OCI-LY1 (cell line): ENCODE measurements around the gene SLC2A9.

Experiments
- H2AFZ ChIP-seq: fragments of 200-600 bp; sonication (generic), shearing (Covaris generic); 2 replicates; pipeline ENCODE4 v1.6.0; 2014; ENCODE audit warnings: antibody characterized with exemption, mild to moderate bottlenecking, low read length
- H3F3A ChIP-seq: fragments of 200-600 bp; sonication (generic), shearing (Covaris generic); 2 replicates; pipeline ENCODE4 v1.6.0; 2014; ENCODE audit warnings: mild to moderate bottlenecking, antibody characterized with exemption, low read length, moderate library complexity; ENCODE audit not compliant: insufficient read depth
- H3K27ac ChIP-seq: fragments of 200-600 bp; sonication (generic); 2 replicates; pipeline ENCODE4 v1.5.1; 2014; ENCODE audit warnings: low read length, mixed run types, mild to moderate bottlenecking, low read depth; ENCODE audit not compliant: poor library complexity, severe bottlenecking
- H3K27me3 ChIP-seq: fragments of 200-600 bp; sonication (generic); 2 replicates; pipeline ENCODE4 v1.6.0; 2014; ENCODE audit warnings: antibody characterized with exemption, mild to moderate bottlenecking, low read length, moderate library complexity; ENCODE audit not compliant: insufficient read depth
- H3K36me3 ChIP-seq: fragments of 200-600 bp; sonication (generic); 2 replicates; pipeline ENCODE4 v1.6.1; 2014; ENCODE audit warnings: mild to moderate bottlenecking, antibody characterized with exemption, low read length, moderate library complexity, mixed read lengths; ENCODE audit not compliant: insufficient read depth
- H3K4me1 ChIP-seq: fragments of 200-600 bp; sonication (generic); 2 replicates; pipeline ENCODE4 v1.5.1; 2014; ENCODE audit warnings: mild to moderate bottlenecking, low read length, moderate library complexity; ENCODE audit not compliant: insufficient read depth, severe bottlenecking
- H3K4me2 ChIP-seq: fragments of 200-600 bp; sonication (generic), shearing (Covaris generic); 2 replicates; pipeline ENCODE4 v1.6.1; 2014; ENCODE audit warnings: low read length
- H3K4me3 ChIP-seq: fragments of 200-600 bp; sonication (generic); 2 replicates; pipeline ENCODE4 v1.5.1; 2014; ENCODE audit warnings: low read length, low read depth, mild to moderate bottlenecking, mixed read lengths; ENCODE audit not compliant: poor library complexity, severe bottlenecking
- H3K79me2 ChIP-seq: fragments of 200-600 bp; shearing (Covaris generic); 2 replicates; pipeline ENCODE4 v1.6.1; 2016; ENCODE audit warnings: mixed run types, low read length, mixed read lengths; ENCODE audit not compliant: insufficient read depth
- H3K9ac ChIP-seq: fragments of 200-600 bp; sonication (generic), shearing (Covaris generic); 2 replicates; pipeline ENCODE4 v1.6.1; 2014; ENCODE audit warnings: mild to moderate bottlenecking, low read length, mixed read lengths
- H3K9me2 ChIP-seq: fragments of 200-600 bp; sonication (generic), shearing (Covaris generic); 2 replicates; pipeline ENCODE4 v1.6.1; 2014; ENCODE audit warnings: low read depth, mild to moderate bottlenecking, low read length, mixed read lengths
- H3K9me3 ChIP-seq: fragments of 200-600 bp; shearing (Covaris generic); 2 replicates; pipeline ENCODE4 v1.6.1; 2014; ENCODE audit warnings: low read length, mixed read lengths
- H4K20me1 ChIP-seq: fragments of 200-600 bp; sonication (generic), shearing (Covaris generic); 2 replicates; pipeline ENCODE4 v1.6.0; 2016; ENCODE audit warnings: mild to moderate bottlenecking, low read length; ENCODE audit not compliant: insufficient read depth
- EZH2 ChIP-seq: fragments of 200-600 bp; sonication (generic), shearing (Covaris generic); IDR thresholded peaks from 2 replicates; pipeline ENCODE4 v1.8.0; 2017; ENCODE audit warnings: borderline replicate concordance, mixed run types, mild to moderate bottlenecking, antibody characterized with exemption, low read length, moderate library complexity, mixed read lengths
- TF ChIP-seq, protein P1 (sequence below): fragments of 200-600 bp; sonication (generic), shearing (Covaris generic); IDR thresholded peaks from 2 replicates; pipeline ENCODE4 v1.5.1; 2017; ENCODE audit warnings: mild to moderate bottlenecking, antibody characterized with exemption, low read length, moderate library complexity, mixed read lengths

The SLC2A9 gene

DNA sequence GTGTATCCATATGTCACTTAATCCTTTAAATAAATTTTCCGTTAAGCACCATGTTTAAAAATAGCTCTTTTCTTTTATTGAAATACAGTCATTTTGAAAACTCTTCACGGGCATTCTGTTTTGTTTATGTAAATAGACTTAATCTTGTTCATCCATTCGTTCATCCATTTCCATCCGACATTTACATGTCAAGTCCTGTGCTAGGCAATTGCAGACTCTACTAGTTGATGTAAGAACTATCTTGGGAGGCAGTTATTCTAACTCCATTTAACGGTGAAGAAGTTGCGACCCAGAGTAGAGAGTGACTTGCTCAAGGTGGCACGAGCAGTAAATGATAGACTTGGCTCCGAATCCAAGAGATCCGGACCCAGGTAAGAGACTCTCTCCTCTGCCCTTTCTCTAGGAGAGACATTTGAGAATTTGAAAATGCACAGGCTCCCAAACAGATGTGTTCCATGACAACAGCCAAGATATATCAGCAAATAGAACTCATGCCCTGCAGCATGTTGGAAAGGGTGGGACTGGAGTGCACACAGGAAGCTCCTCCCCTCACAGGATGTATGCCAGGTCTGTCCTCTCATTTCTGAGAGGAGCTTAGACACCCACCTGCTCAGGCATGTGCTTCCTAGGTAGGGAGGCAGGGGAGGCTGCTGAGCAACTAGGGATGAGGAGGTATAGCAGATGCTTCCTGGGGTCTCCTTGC is 175.4 kb downstream of the SLC2A9 start:
- H3K36me3 ChIP-seq: no peaks in the 10 kb centered on the region
- H3K27me3 ChIP-seq: no peaks in the 10 kb centered on the region
- no peak overlapping the region for H3K27ac ChIP-seq
- no peaks in the 10 kb centered on the region for H3K79me2 ChIP-seq
- H3K4me3 ChIP-seq: no peak overlapping the region
- no peak overlapping the region for H3K4me2 ChIP-seq
- H3K9me2 ChIP-seq: no peaks in the 10 kb centered on the region
- no peak overlapping the region for H3K9ac ChIP-seq
- H3K4me1 ChIP-seq: no peaks in the 10 kb centered on the region
- H2AFZ ChIP-seq: no peak overlapping the region
- no peaks in the 10 kb centered on the region for H4K20me1 ChIP-seq
- no peak for TF ChIP-seq EZH2
- TF ChIP-seq, protein P1, sequence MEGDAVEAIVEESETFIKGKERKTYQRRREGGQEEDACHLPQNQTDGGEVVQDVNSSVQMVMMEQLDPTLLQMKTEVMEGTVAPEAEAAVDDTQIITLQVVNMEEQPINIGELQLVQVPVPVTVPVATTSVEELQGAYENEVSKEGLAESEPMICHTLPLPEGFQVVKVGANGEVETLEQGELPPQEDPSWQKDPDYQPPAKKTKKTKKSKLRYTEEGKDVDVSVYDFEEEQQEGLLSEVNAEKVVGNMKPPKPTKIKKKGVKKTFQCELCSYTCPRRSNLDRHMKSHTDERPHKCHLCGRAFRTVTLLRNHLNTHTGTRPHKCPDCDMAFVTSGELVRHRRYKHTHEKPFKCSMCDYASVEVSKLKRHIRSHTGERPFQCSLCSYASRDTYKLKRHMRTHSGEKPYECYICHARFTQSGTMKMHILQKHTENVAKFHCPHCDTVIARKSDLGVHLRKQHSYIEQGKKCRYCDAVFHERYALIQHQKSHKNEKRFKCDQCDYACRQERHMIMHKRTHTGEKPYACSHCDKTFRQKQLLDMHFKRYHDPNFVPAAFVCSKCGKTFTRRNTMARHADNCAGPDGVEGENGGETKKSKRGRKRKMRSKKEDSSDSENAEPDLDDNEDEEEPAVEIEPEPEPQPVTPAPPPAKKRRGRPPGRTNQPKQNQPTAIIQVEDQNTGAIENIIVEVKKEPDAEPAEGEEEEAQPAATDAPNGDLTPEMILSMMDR: no peak
- no peaks in the 10 kb centered on the region for H3F3A ChIP-seq
- no peaks in the 10 kb centered on the region for H3K9me3 ChIP-seq

- no peaks in the 10 kb centered on the region for H4K20me1 ChIP-seq
- H3K9me2 ChIP-seq: no peaks in the 10 kb centered on the region
- no peaks in the 10 kb centered on the region for H3K27me3 ChIP-seq
- no peaks in the 10 kb centered on the region for H3K79me2 ChIP-seq
- H3K4me2 ChIP-seq: no peak overlapping the region
- no peak overlapping the region for H3K27ac ChIP-seq
- H3K9me3 ChIP-seq: no peaks in the 10 kb centered on the region
- no peak overlapping the region for H3K4me3 ChIP-seq
- H3K36me3 ChIP-seq: no peaks in the 10 kb centered on the region
- no peak overlapping the region for H2AFZ ChIP-seq
- H3K4me1 ChIP-seq: no peaks in the 10 kb centered on the region
- no peak overlapping the region for H3K9ac ChIP-seq
- no peaks in the 10 kb centered on the region for H3F3A ChIP-seq
- TF ChIP-seq, protein P1: no peak
- no peak for TF ChIP-seq EZH2
These were observed 180.2 kb downstream of the SLC2A9 start for GRCh38 chr4:9841072-9841471.

DNA sequence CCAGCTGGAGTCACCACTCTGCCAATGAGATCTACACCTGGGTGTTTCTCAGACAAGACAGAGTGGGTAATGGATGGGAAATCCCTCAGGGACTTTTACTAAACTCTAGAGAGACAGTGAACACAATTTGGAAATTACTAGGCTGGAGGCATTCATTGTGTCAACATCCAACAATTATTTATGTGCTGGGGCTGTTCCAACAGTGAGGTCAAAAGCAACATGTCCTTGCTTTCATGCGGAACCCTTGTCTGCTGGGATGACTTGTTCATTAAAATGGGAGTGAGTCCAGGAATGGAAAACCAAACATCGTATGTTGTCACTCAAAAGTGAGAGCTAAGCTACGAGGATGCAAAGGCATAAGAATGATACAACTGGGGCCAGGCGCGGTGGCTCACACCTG is 185.9 kb downstream of the SLC2A9 start:
- Histone ChIP-seq H3K36me3 (no peaks in the 10 kb centered on the region), H3K27ac (no peak overlapping the region), H4K20me1 (no peaks in the 10 kb centered on the region), H3K4me2 (no peak overlapping the region), H3K27me3 (no peaks in the 10 kb centered on the region), H3K79me2 (no peaks in the 10 kb centered on the region), H3K4me1 (no peaks in the 10 kb centered on the region), H3F3A (no peaks in the 10 kb centered on the region), H3K9me2 (no peaks in the 10 kb centered on the region), H3K9ac (no peak overlapping the region), H3K4me3 (no peak overlapping the region), H3K9me3 (no peaks in the 10 kb centered on the region), H2AFZ (no peak overlapping the region)
- TF ChIP-seq, protein P1: no peak
- no peak for TF ChIP-seq EZH2
